HG03521 (cell line): ENCODE measurements around the gene LGALS3.

Source experiments
- ATAC-seq: cut with Tn5 transposase; IDR thresholded peaks from one replicate; pipeline ENCODE4 v1.9.1; 2021; ENCODE audit warnings: mild to moderate bottlenecking, moderate library complexity; ENCODE audit not compliant: unreplicated experiment

LGALS3 gene

GRCh38 chr14:55129428-55130195 lies 560 bp downstream of the LGALS3 start:
- peak; percentile 52 for ATAC-seq

- no peak for ATAC-seq
Measured at GRCh38 chr14:55130196-55130550, 1.1 kb downstream of the LGALS3 start.

- no peak for ATAC-seq
Measured at GRCh38 chr14:55131370-55132137, 2.5 kb downstream of the LGALS3 start.

GRCh38 chr14:55133416-55133815 lies 4.4 kb downstream of the LGALS3 start:
- ATAC-seq: no peak

GRCh38 chr14:55136241-55136640 lies 7.2 kb downstream of the LGALS3 start:
- no peak for ATAC-seq

GRCh38 chr14:55136885-55137786 lies 8.1 kb downstream of the LGALS3 start:
- no peak for ATAC-seq

- no peak for ATAC-seq
Measured at GRCh38 chr14:55138091-55138490, 9.0 kb downstream of the LGALS3 start.

GRCh38 chr14:55139141-55139540 lies 10.1 kb downstream of the LGALS3 start:
- no peak for ATAC-seq

- ATAC-seq: no peak
Measured at GRCh38 chr14:55139696-55140509, 10.9 kb downstream of the LGALS3 start.

- no peak for ATAC-seq
Measured at GRCh38 chr14:55141825-55142224, 12.8 kb downstream of the LGALS3 start.

GRCh38 chr14:55142466-55142865 lies 13.4 kb downstream of the LGALS3 start:
- ATAC-seq: no peak

GRCh38 chr14:55146425-55146824 lies 17.4 kb downstream of the LGALS3 start:
- ATAC-seq: no peak

GRCh38 chr14:55151601-55152000 lies 22.5 kb downstream of the LGALS3 start:
- no peak for ATAC-seq

GRCh38 chr14:55152052-55152753 lies 23.2 kb downstream of the LGALS3 start:
- no peak for ATAC-seq

GRCh38 chr14:55153951-55154350 lies 24.9 kb downstream of the LGALS3 start:
- no peak for ATAC-seq

- no peak for ATAC-seq
Measured at GRCh38 chr14:55157080-55157479, 28.0 kb downstream of the LGALS3 start.

GRCh38 chr14:55158412-55158811 lies 29.4 kb downstream of the LGALS3 start:
- ATAC-seq: no peak

- ATAC-seq: no peak
Measured at GRCh38 chr14:55160989-55161388, 31.9 kb downstream of the LGALS3 start.

- ATAC-seq: no peak
Measured at GRCh38 chr14:55170526-55170925, 41.5 kb downstream of the LGALS3 start.

- ATAC-seq: no peak
Measured at GRCh38 chr14:55180006-55180405, 51.0 kb downstream of the LGALS3 start.
